Measurements from ENCODE around the gene GALNT9. TPM values are rescaled to one million over a fixed set of nuclear protein-coding genes. Genes with fewer than 3 reads are reported as not detected.

Gene GALNT9
- polyA plus RNA-seq, 1 of the 3 experiments (the other 2 are of a cell fraction) = not detected

- no peaks in the 10 kb centered on the region for H3K9me2 ChIP-seq
- no peaks in the 10 kb centered on the region for H3F3A ChIP-seq (replicated peaks; ENCODE audit: insufficient read depth)
- WGBS (ENCODE audit: low lambda C conversion rate) = 38% methylated on average over 39 of the region's 42 CpGs
- peaks cover 93% of the 10 kb centered on the region for H3K27me3 ChIP-seq (ENCODE audit: insufficient read depth)
- ChIA-PET POLR2A (no interaction called here), CTCF (interaction anchor here (1.4 kb wide), 1 partner anchor 61 kb away, joined by 4 read pairs; no protein-coding TSS in a partner anchor)
- no peaks in the 10 kb centered on the region for H3K4me1 ChIP-seq (ENCODE audit: control insufficient read depth in 1 of 2, insufficient read depth in 2 of 2, low read depth in 1 of 2, low read length in 1 of 2)
- no peak overlapping the region for H3K9ac ChIP-seq
- H2AFZ ChIP-seq (ENCODE audit: low read depth) = no peak overlapping the region
- H3K4me3 ChIP-seq (ENCODE audit: low read depth in 2 of 2, low read length in 1 of 2) = no peak overlapping the region
- no peaks in the 10 kb centered on the region for H3K36me3 ChIP-seq (replicated peaks in 1 of 2; ENCODE audit: control insufficient read depth in 1 of 2, insufficient read depth in 2 of 2, low read length in 1 of 2)
- no peaks in the 10 kb centered on the region for H3K9me3 ChIP-seq
- H3K4me2 ChIP-seq = no peak overlapping the region
- TF ChIP-seq JUND (IDR thresholded peaks at IDR 0.05) (no peak), MEF2A (IDR thresholded peaks at IDR 0.05; ENCODE audit: borderline replicate concordance, low read depth) (no peak), GABPA (IDR thresholded peaks at IDR 0.05; ENCODE audit: low read depth) (no peak), SIN3A (IDR thresholded peaks at IDR 0.05; ENCODE audit: borderline replicate concordance, low read depth, low read length) (no peak), RCOR1 (IDR thresholded peaks at IDR 0.05; ENCODE audit: low read length) (no peak), TCF12 (IDR thresholded peaks at IDR 0.05) (no peak), GATA2 (CRISPR knock-in tag; IDR thresholded peaks at IDR 0.05) (no peak), FOXM1 (IDR thresholded peaks at IDR 0.05; ENCODE audit: low read depth) (no peak), ELF1 (IDR thresholded peaks at IDR 0.05) (no peak)
- no peaks in the 10 kb centered on the region for H4K20me1 ChIP-seq (ENCODE audit: insufficient read depth)
- no peaks in the 10 kb centered on the region for H3K79me2 ChIP-seq (ENCODE audit: insufficient read depth)
- DNase-seq = no peak
- H3K27ac ChIP-seq (ENCODE audit: low read depth in 2 of 2, low read length in 1 of 2) = no peak overlapping the region
These were observed 23.8 kb upstream of the GALNT9 start for GRCh38 chr12:132352896-132353800.

- no peak for TF ChIP-seq MEF2A (IDR thresholded peaks at IDR 0.05; ENCODE audit: borderline replicate concordance, low read depth)
- TF ChIP-seq NRF1 (IDR thresholded peaks at IDR 0.05; ENCODE audit: low read depth, low read length) = no peak
- no peak for TF ChIP-seq SMC3 (IDR thresholded peaks at IDR 0.05; ENCODE audit: low read depth, low read length)
- TF ChIP-seq NFIC (IDR thresholded peaks at IDR 0.05; ENCODE audit: borderline replicate concordance) = no peak
- no peak for TF ChIP-seq FOXJ3 (CRISPR knock-in tag; IDR thresholded peaks at IDR 0.05)
- TF ChIP-seq FOSL2 (IDR thresholded peaks at IDR 0.05; ENCODE audit: borderline replicate concordance, low read depth) = no peak
- TF ChIP-seq TEAD4 (IDR thresholded peaks at IDR 0.05; ENCODE audit: borderline replicate concordance, insufficient read depth) = no peak
- TF ChIP-seq GATA2 (CRISPR knock-in tag; IDR thresholded peaks at IDR 0.05) = no peak
These were observed 22.5 kb upstream of the GALNT9 start for GRCh38 chr12:132351751-132352495.

More at GRCh38 chr12:132351751-132352495, 22.5 kb upstream of the GALNT9 start:
- Histone ChIP-seq H3K4me2 (no peak overlapping the region), H3K9me3 (no peaks in the 10 kb centered on the region), H3K36me3 (replicated peaks in 1 of 2; ENCODE audit: control insufficient read depth in 1 of 2, insufficient read depth in 2 of 2, low read length in 1 of 2) (no peaks in the 10 kb centered on the region), H3F3A (replicated peaks; ENCODE audit: insufficient read depth) (no peaks in the 10 kb centered on the region), H3K4me3 (ENCODE audit: low read depth in 2 of 2, low read length in 1 of 2) (no peak overlapping the region), H3K79me2 (ENCODE audit: insufficient read depth) (no peaks in the 10 kb centered on the region), H3K9ac (no peak overlapping the region), H4K20me1 (ENCODE audit: insufficient read depth) (no peaks in the 10 kb centered on the region), H2AFZ (ENCODE audit: low read depth) (no peak overlapping the region), H3K9me2 (no peaks in the 10 kb centered on the region), H3K27ac (ENCODE audit: low read depth in 2 of 2, low read length in 1 of 2) (no peak overlapping the region), H3K27me3 (ENCODE audit: insufficient read depth) (peaks cover 84% of the 10 kb centered on the region), H3K4me1 (ENCODE audit: control insufficient read depth in 1 of 2, insufficient read depth in 2 of 2, low read depth in 1 of 2, low read length in 1 of 2) (no peaks in the 10 kb centered on the region)
- ChIA-PET POLR2A (no interaction called here), CTCF (interaction anchor here (0.8 to 1.4 kb wide), 2 partner anchors 63 to 257 kb away, joined by 3 to 4 read pairs; no protein-coding TSS in a partner anchor)
- DNase-seq = no peak
- WGBS (ENCODE audit: low lambda C conversion rate) = 43% methylated on average over 20 of the region's 24 CpGs

Data from SK-N-SH (cell line).